CD4-positive, alpha-beta T cell treated with Interleukin-2 at 100 ng/mL for 4 hours (primary cell): ENCODE measurements around the gene NBEAL1.
"Not testable (repeated sequence)": the region's sequence is repeated elsewhere in the genome, so short reads cannot be mapped to it uniquely, and the experiment has no call there.

Experiments used
- DNase-seq: peaks from one replicate; pipeline ENCODE4 v3.0.0-alpha.2; 2020; ENCODE audit warnings: low spot score

Gene NBEAL1

GRCh38 chr2:203112342-203112741 lies 97.7 kb downstream of the NBEAL1 start:
- DNase-seq: no peak

- DNase-seq: not testable (repeated sequence)
Observed at GRCh38 chr2:203115201-203115700, 100.6 kb downstream of the NBEAL1 start.

GRCh38 chr2:203122317-203122986 lies 107.8 kb downstream of the NBEAL1 start:
- no peak for DNase-seq

DNA sequence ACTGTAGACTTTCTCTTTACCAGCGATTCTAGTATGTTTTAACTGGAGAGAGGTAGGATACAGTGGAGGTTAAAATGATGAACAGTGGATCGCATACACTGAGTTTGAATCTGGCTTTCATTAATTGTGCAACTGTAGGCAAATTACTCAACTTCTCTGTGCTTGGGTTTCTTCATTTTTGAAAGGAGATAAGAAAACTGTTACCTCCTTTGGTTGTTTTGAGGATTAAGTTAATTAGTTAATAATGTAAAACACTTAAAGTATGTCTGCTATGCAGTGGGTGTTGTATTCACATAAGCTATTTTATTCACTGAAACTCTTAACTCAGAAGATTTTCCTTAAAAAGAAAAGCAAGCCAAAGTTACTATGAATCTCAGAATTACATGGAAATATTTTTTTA lies 112.3 kb downstream of the NBEAL1 start:
- DNase-seq: no peak

GRCh38 chr2:203135105-203135504 lies 120.4 kb downstream of the NBEAL1 start:
- DNase-seq: no peak

DNA sequence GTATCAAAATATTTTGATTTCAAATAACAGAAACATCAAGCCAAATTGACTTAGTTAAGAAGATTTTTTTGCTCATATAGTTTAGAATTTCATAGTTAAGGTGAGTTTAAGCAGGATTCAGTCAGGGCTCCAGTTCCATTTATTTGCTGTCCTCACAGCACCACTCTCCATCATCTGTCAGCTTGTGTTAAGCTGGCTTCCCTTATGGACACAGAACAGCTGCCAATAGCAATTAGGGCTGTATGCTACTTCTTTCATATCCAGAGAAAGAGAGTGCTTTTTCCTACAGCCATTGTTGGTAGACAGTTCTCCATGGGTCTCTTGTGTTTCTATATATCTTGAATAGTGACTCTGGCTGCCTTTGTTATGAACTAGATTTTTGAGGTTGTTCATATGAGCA lies 128.7 kb downstream of the NBEAL1 start:
- no peak for DNase-seq

GRCh38 chr2:203149194-203149593 lies 134.5 kb downstream of the NBEAL1 start:
- no peak for DNase-seq

DNA sequence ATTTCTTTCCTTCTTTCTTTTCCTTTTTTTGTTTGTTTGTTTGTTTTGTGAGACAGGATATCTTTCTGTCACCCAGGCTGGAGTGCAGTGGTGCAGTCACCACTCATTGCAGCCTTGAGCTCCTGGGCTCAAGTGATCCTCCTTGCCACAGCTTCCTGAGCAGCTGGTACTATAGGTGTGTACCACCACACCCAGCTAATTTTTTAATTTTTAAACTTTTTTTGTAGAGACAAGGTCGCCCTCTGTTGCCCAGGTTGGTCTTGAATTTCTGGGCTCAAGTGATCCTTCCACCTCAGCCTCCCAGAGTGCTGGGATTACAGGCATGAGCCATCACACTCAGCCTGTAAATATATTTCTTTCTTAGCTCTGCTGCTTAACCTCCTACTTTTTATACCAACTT lies 140.7 kb downstream of the NBEAL1 start:
- peak; percentile 8 for DNase-seq

- not testable (repeated sequence) for DNase-seq
Observed at GRCh38 chr2:203162722-203163121, 148.0 kb downstream of the NBEAL1 start.

DNA sequence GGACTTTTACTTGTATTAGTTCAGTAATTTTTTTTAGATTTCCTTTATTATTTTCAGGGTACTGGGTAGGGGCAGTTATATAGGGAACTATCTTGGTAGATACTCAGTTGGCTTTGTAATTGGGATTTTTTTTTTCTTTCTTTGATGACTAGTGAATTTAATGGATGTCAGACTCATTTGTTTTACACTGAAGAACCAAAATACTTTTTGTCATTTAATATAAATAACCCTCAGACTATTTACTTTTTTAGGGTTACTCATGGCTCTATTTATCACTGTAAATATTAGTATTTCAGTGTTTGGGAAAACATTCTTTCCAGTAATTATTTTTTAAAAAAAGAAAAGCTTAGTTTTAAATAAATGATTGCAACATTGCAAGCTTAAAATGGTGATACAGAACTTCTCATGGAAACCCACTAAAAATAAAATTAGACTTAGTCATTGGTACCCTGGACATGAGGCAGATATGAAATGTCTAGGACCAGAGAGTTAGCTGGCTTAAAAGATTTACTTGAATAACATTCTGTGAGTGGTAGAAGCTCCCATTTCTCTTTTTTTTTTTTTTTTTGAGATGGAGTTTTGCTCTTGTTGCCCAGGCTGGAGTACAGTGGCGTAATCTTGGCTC lies 149.7 kb downstream of the NBEAL1 start:
- no peak for DNase-seq

- DNase-seq: no peak
Observed at GRCh38 chr2:203167751-203168150, 153.1 kb downstream of the NBEAL1 start.

- DNase-seq: no peak
Observed at GRCh38 chr2:203170502-203170901, 155.8 kb downstream of the NBEAL1 start.

DNA sequence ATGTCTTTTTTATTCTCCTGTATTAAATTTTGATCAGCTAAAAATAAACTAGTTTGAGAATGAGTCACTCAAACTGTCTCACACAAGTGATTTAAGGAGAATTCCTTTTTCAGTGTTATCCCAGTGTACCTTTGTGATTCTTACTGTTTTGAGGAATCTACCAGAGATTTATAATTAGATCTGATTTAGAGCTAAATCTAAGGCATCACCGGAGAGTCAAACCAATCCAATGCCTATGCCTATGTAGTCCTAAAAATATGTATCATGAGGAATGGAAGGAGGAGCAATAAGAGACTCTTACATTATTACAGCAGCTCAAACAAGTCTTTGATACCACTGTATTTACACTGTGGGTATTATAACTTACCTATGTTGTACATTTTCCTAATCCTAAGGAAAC lies 160.7 kb downstream of the NBEAL1 start:
- DNase-seq: no peak

- DNase-seq: peak; percentile 13
Observed at GRCh38 chr2:203177361-203177760, 162.7 kb downstream of the NBEAL1 start.

DNA sequence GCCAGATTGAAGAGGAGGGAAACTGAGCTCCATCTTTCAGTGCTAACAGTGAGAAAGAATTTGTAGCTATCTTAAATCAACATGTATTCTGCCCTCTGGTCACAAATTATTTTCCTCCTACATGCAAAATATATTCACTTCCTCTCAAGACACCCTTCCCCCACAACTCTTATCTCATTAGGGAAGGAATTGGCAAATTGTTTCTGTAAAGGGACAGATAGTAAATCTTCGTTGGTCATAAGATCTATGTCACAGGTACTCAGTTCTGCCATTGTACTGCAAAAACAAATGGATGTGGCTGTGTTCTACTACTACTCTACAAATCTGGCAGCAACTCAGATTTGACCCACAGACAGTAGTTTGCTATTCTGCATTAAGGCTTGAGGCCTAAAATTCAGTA lies 171.2 kb downstream of the NBEAL1 start:
- DNase-seq: no peak

GRCh38 chr2:203190547-203190946 lies 175.9 kb downstream of the NBEAL1 start:
- DNase-seq: not testable (repeated sequence)

DNA sequence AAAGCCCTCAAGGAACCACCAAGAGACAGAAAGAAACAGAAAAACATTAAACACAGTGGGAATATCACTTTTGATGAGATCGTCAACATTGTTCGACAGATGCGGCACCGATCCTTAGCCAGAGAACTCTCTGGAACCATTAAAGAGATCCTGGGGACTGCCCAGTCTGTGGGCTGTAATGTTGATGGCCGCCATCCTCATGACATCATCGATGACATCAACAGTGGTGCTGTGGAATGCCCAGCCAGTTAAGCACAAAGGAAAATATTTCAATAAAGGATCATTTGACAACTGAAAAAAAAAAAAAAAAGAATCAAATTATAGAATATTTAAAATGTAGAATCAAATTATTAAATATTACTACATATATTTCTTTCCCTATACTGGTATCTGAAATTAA lies 176.4 kb downstream of the NBEAL1 start:
- DNase-seq: not testable (repeated sequence)

- no peak for DNase-seq
Observed at GRCh38 chr2:203191961-203192360, 177.3 kb downstream of the NBEAL1 start.

GRCh38 chr2:203195331-203196036 lies 180.8 kb downstream of the NBEAL1 start:
- no peak for DNase-seq

DNA sequence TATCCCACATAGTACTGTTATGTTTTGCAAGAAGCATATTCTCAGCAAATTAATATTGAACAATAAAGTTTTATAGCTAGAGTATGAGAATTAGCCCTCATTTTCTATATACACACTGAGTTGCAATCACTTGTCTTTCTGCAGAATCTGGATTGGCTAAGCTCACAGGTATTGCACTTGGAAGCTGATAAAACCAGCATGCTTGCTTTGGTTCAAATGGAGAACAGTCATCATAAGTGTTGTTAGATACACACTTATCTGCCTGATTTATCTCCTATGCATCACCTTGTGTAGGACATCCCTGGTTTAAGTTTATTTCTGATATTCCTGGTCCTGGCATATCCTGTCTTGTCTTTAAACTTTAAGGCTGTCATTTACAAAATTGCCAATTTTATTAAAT lies 186.2 kb downstream of the NBEAL1 start:
- DNase-seq: no peak

- DNase-seq: no peak
Observed at GRCh38 chr2:203201426-203201825, 186.8 kb downstream of the NBEAL1 start.

GRCh38 chr2:203209538-203209937 lies 194.9 kb downstream of the NBEAL1 start:
- DNase-seq: no peak

DNA sequence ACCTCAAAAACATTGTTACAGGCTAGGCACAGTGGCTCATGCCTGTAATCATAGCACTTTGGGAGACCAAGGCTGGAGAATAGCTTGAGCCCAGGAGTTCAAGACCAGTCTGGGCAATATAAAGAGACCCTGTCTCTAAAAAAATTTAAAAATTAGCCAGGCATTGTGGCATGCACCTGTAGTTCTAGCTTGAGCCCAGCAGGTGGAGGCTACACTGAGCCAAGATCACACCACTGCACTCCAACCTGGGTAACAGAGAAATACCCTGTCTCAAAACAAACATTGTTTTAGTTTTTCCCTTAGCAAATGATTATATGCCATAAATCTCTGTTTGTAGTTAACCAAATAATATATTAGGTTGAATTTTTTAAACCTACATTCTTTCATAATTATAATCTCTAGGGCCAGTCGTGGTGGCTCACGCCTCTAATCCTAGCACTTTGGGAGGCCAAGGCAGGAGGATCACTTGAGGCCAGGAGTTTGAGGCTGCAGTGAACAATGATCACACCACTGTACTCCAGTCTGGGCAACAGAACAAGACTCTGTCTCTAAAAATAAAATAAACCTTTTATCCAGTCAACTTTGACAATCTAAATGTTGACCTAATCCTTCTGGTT lies 210.9 kb downstream of the NBEAL1 start:
- peak; percentile 40 for DNase-seq
